A673 (cell line): ENCODE results near the gene PLCB4. TPM values are rescaled to one million over a fixed set of nuclear protein-coding genes. Genes with fewer than 3 reads are reported as not detected.

Source experiments
- BruUV-seq: library from RNA; stranded (reverse); fragments of 400-500 nt; replicated peaks from 2 replicates; lab custom pipeline; 2021; lab: Mats Ljungman, UMichigan
- CTCF ChIA-PET: fragments of 300-600 bp; sonication (Branson Sonifier 250); formaldehyde crosslinking; loops from one replicate; lab custom pipeline; 2022; ENCODE audit warnings: antibody characterized with exemption; lab: Charles Lee
- POLR2A ChIA-PET: fragments of 300-600 bp; sonication (Branson Sonifier 250); formaldehyde crosslinking; loops from one replicate; lab custom pipeline; 2022; ENCODE audit warnings: antibody characterized with exemption; ENCODE audit not compliant: low non-redundant PET; lab: Charles Lee
- DNase-seq: peaks from one replicate; pipeline ENCODE4 v3.0.0-alpha.2; 2015; ENCODE audit warnings: low spot score
- H3K27ac ChIP-seq: fragments of 200-600 bp; sonication (generic); 2 replicates; pipeline ENCODE4 v1.5.1; 2016; ENCODE audit warnings: mixed run types, low read depth, mild to moderate bottlenecking, mixed read lengths, antibody characterized with exemption, low read length; ENCODE audit not compliant: poor library complexity, severe bottlenecking
- H3K27me3 ChIP-seq: fragments of 200-600 bp; sonication (generic); replicated peaks from 2 replicates; pipeline ENCODE4 v1.6.1; 2017; ENCODE audit warnings: mixed run types, low read depth, mild to moderate bottlenecking, mixed read lengths, antibody characterized with exemption, low read length; ENCODE audit not compliant: insufficient read depth, poor library complexity
- H3K36me3 ChIP-seq: fragments of 200-600 bp; sonication (generic); 2 replicates; pipeline ENCODE4 v1.6.1; 2016; ENCODE audit warnings: mixed run types, mild to moderate bottlenecking, mixed read lengths, antibody characterized with exemption, low read length; ENCODE audit not compliant: insufficient read depth, poor library complexity, severe bottlenecking
- H3K4me1 ChIP-seq: fragments of 200-600 bp; sonication (generic); 2 replicates; pipeline ENCODE4 v1.6.1; 2017; ENCODE audit warnings: mixed run types, mild to moderate bottlenecking, mixed read lengths, antibody characterized with exemption, low read length; ENCODE audit not compliant: insufficient read depth, poor library complexity, severe bottlenecking
- H3K4me3 ChIP-seq: fragments of 200-600 bp; sonication (generic); 2 replicates; pipeline ENCODE4 v1.5.1; 2016; ENCODE audit warnings: low read depth, mixed run types, mild to moderate bottlenecking, mixed read lengths, low read length; ENCODE audit not compliant: poor library complexity, severe bottlenecking
- H3K9me3 ChIP-seq: fragments of 200-600 bp; sonication (generic); 2 replicates; pipeline ENCODE4 v1.6.1; 2016; ENCODE audit warnings: mixed run types, low read depth, mild to moderate bottlenecking, mixed read lengths, antibody characterized with exemption, low read length; ENCODE audit not compliant: poor library complexity, severe bottlenecking
- EZH2 ChIP-seq: fragments of 200-600 bp; sonication (generic); IDR thresholded peaks from 2 replicates; pipeline ENCODE4 v1.6.1; 2017; ENCODE audit warnings: borderline replicate concordance, low read depth, mild to moderate bottlenecking, mixed read lengths, antibody characterized with exemption, low read length; ENCODE audit not compliant: poor library complexity, severe bottlenecking
- intact Hi-C: fragments of 100-400 bp; cut with micrococcal nuclease; formaldehyde crosslinking; loops from one replicate; pipeline ENCODE4 v1.10.0; 2022; ENCODE audit not compliant: unreplicated experiment
- total RNA-seq: library from RNA; stranded (reverse); gene quantifications from 2 replicates; pipeline ENCODE4 v1.2.3, GENCODE V29; 2021
- TF ChIP-seq, protein P1 (sequence below): fragments of 300-800, 200-600 bp; sonication (generic); conservative IDR thresholded peaks from 2 replicates; pipeline ENCODE4 v1.5.1; 2017; ENCODE audit warnings: low read depth, mild to moderate bottlenecking, antibody characterized with exemption, low read length, moderate library complexity, mixed read lengths

PLCB4 gene
- total RNA-seq, 1 experiment from 2014 or later, result 6.2 TPM

DNA sequence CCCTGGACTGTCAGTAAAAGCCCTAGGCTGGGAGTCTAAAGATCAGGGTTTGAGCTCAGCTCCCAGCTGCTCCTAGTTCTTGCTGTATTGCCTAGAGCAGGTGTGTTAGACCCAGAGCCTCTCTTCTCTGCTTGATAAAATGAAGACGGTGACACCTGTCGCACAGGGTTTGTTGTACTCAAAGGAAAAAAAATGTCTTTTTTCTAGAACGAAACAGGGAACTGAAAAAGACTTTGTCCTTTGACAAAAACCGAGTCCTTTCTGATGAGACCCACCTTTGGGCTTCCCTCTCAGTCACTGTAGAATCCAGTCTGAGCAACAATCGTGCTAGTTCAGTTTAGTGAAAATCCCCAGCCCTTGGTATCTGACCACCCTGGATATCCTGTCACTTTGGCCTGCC, 343.4 kb downstream of the PLCB4 start:
- POLR2A ChIA-PET, result no interaction called here
- no TSS peak for BruUV-seq
- CTCF ChIA-PET, result no interaction called here
- no peak for DNase-seq
- Histone ChIP-seq H3K27ac (no peak overlapping the region), H3K4me3 (no peak overlapping the region), H3K27me3 (no peaks in the 10 kb centered on the region), H3K4me1 (no peaks in the 10 kb centered on the region), H3K36me3 (no peaks in the 10 kb centered on the region), H3K9me3 (no peaks in the 10 kb centered on the region)
- TF ChIP-seq, protein P1, sequence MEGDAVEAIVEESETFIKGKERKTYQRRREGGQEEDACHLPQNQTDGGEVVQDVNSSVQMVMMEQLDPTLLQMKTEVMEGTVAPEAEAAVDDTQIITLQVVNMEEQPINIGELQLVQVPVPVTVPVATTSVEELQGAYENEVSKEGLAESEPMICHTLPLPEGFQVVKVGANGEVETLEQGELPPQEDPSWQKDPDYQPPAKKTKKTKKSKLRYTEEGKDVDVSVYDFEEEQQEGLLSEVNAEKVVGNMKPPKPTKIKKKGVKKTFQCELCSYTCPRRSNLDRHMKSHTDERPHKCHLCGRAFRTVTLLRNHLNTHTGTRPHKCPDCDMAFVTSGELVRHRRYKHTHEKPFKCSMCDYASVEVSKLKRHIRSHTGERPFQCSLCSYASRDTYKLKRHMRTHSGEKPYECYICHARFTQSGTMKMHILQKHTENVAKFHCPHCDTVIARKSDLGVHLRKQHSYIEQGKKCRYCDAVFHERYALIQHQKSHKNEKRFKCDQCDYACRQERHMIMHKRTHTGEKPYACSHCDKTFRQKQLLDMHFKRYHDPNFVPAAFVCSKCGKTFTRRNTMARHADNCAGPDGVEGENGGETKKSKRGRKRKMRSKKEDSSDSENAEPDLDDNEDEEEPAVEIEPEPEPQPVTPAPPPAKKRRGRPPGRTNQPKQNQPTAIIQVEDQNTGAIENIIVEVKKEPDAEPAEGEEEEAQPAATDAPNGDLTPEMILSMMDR, result no peak
- no peak for TF ChIP-seq EZH2
- intact Hi-C loops, result no loop called here

DNA sequence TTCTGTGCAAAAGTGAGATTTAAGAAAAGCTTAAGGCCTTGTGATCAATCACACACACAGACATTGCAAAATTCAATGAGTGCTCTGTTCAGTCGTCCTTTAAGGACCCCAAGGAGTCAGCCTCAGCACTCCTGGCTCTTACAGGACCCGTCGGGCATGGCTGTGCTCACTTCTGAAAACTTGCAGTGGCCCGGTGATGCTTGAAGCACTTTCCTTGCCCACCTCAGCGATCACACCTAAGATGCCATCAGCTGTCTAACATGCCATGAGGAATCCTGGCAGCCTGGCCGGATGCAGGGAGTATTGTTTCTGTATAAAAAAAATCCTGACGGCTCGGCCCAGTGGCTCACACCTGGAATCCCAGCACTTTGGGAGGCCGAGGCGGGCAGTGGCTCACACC, 344.1 kb downstream of the PLCB4 start:
- Histone ChIP-seq H3K4me3 (no peak overlapping the region), H3K27me3 (no peaks in the 10 kb centered on the region), H3K9me3 (no peaks in the 10 kb centered on the region), H3K36me3 (no peaks in the 10 kb centered on the region), H3K4me1 (no peaks in the 10 kb centered on the region), H3K27ac (no peak overlapping the region)
- ChIA-PET CTCF (no interaction called here), POLR2A (no interaction called here)
- DNase-seq, result no peak
- BruUV-seq, result no TSS peak
- TF ChIP-seq EZH2, result no peak
- TF ChIP-seq, protein P1, result no peak
- intact Hi-C loops, result no loop called here

DNA sequence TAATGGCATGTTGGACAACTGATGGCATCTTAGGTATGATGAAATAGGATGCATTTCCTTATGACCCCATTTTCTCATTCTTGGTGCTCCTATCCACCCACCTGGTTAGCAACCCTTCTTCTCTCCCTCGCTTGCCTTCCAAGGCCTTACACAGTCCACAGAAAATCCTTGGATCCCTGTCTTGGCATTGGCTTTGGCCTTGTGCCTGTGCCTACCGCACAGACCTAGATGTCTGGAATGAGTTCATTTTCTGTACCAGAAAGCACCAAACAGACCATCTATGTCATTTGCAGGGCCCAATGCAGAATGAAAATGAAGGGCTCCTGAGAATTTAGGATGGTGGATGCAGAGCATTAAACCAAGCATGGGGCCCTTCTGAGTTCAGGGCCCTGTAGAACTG, 346.5 kb downstream of the PLCB4 start:
- Histone ChIP-seq H3K9me3 (no peaks in the 10 kb centered on the region), H3K4me1 (no peaks in the 10 kb centered on the region), H3K4me3 (no peak overlapping the region), H3K36me3 (no peaks in the 10 kb centered on the region), H3K27ac (no peak overlapping the region), H3K27me3 (no peaks in the 10 kb centered on the region)
- BruUV-seq, result no TSS peak
- intact Hi-C loops, result no loop called here
- CTCF ChIA-PET, result no interaction called here
- TF ChIP-seq EZH2, result no peak
- TF ChIP-seq, protein P1, result no peak
- DNase-seq, result no peak
- POLR2A ChIA-PET, result no interaction called here
